Left kidney (tissue), 2 donors: ENCODE results near the gene TSPAN32. TPM values are rescaled to one million over a fixed set of nuclear protein-coding genes. Genes with fewer than 3 reads are reported as not detected.

Experiments used
- DNase-seq: peaks from one replicate; pipeline ENCODE4 v3.0.0-alpha.2; 2013
- polyA plus RNA-seq: library from polyadenylated mRNA; unstranded; fragments of 120-200 nt; gene quantifications from one replicate; pipeline ENCODE4 v1.2.1, GENCODE V29; 2013; ENCODE audit not compliant: insufficient read length

Gene TSPAN32
- polyA plus RNA-seq, 1 donor = 1.9 TPM

- DNase-seq = no peak
Measured at GRCh38 chr11:2303627-2304505, 2.1 kb downstream of the TSPAN32 start.

- DNase-seq = no peak
Measured at GRCh38 chr11:2304506-2305139, 2.8 kb downstream of the TSPAN32 start.

- DNase-seq = peak; percentile 50
Measured at GRCh38 chr11:2305140-2305778, 3.4 kb downstream of the TSPAN32 start.

GRCh38 chr11:2305788-2306451 is 4.1 kb downstream of the TSPAN32 start:
- DNase-seq = peak; percentile 54

GRCh38 chr11:2306452-2306823 is 4.6 kb downstream of the TSPAN32 start:
- DNase-seq = peak; percentile 81

GRCh38 chr11:2306877-2307500 is 5.2 kb downstream of the TSPAN32 start:
- DNase-seq = peak; percentile 54

GRCh38 chr11:2307501-2308331 is 5.9 kb downstream of the TSPAN32 start:
- DNase-seq = no peak

GRCh38 chr11:2308713-2309112 is 6.9 kb downstream of the TSPAN32 start:
- no peak for DNase-seq

GRCh38 chr11:2309251-2310072 is 7.6 kb downstream of the TSPAN32 start:
- DNase-seq = no peak

- no peak for DNase-seq
Measured at GRCh38 chr11:2310073-2310785, 8.4 kb downstream of the TSPAN32 start.

- no peak for DNase-seq
Measured at GRCh38 chr11:2310786-2311352, 9.1 kb downstream of the TSPAN32 start.

- no peak for DNase-seq
Measured at GRCh38 chr11:2311353-2312133, 9.7 kb downstream of the TSPAN32 start.

GRCh38 chr11:2312232-2313042 is 10.6 kb downstream of the TSPAN32 start:
- DNase-seq = no peak

- DNase-seq = no peak
Measured at GRCh38 chr11:2313051-2313951, 11.5 kb downstream of the TSPAN32 start.

- DNase-seq = no peak
Measured at GRCh38 chr11:2314136-2314524, 12.3 kb downstream of the TSPAN32 start.
